Tibial nerve (tissue), 4 donors: ENCODE results near the gene SDK1. TPM values are rescaled to one million over a fixed set of nuclear protein-coding genes. Genes with fewer than 3 reads are reported as not detected.

ENCODE experiments used
- DNase-seq, 2 donors: peaks; one replicate each; pipeline ENCODE4 v3.0.0-alpha.2; 2019; ENCODE audit warnings: low spot score in 2 of 2
- H3K27ac ChIP-seq, 4 donors: fragments of 200-600 bp; sonication (generic) in 3 of 4; one replicate each; pipeline ENCODE4 v1.5.1; 2017 to 2019; ENCODE audit warnings: mild to moderate bottlenecking in 1 of 4
- H3K27me3 ChIP-seq, 2 donors: fragments of 200-600 bp; sonication (generic) in 1 of 2; one replicate each; pipeline versions ENCODE4 v1.5.1 to v1.6.0; 2017 to 2019
- H3K36me3 ChIP-seq, 3 donors: fragments of 200-600 bp; sonication (generic); one replicate each; pipeline ENCODE4 v1.5.1; 2018 to 2019
- H3K4me1 ChIP-seq, 4 donors: fragments of 200-600 bp; sonication (generic) in 3 of 4; one replicate each; pipeline ENCODE4 v1.5.1; 2017 to 2019
- H3K4me3 ChIP-seq, 4 donors: fragments of 200-600 bp; sonication (generic) in 3 of 4; one replicate each; pipeline ENCODE4 v1.5.1; 2017 to 2019; ENCODE audit warnings: mild to moderate bottlenecking in 1 of 4, moderate library complexity in 1 of 4
- H3K9me3 ChIP-seq, 4 donors: fragments of 200-600 bp; sonication (generic) in 3 of 4; one replicate each; pipeline ENCODE4 v1.5.1; 2017 to 2019
- EP300 ChIP-seq, 2 donors: sonication (generic); formaldehyde crosslinking; IDR thresholded peaks; one replicate each; pipeline ENCODE4 v1.6.1; 2017; ENCODE audit warnings: antibody characterized with exemption in 2 of 2, mild to moderate bottlenecking in 1 of 2
- POLR2A ChIP-seq, 2 donors: fragments of 450-650 bp; IDR thresholded peaks; one replicate each; pipeline ENCODE4 v1.6.1; 2017; ENCODE audit warnings: antibody characterized with exemption in 2 of 2, mild to moderate bottlenecking in 2 of 2, moderate library complexity in 2 of 2
- WGBS, 2 donors: methylation state at CpG; one replicate each; pipeline ENCODE4 v1.1.5; 2018; 5-methylcytosine and 5-hydroxymethylcytosine counted together
- total RNA-seq, 4 donors: library from RNA; depleted of rRNA; stranded (reverse); fragments of >200 nt; gene quantifications; one replicate each; pipeline ENCODE4 v1.1.0, GENCODE V29; 2016
- TF ChIP-seq, protein P1 (sequence below), 5 experiments: fragments of 200-600 bp in 3 of 5; fragments of 450-650 bp in 2 of 5; sonication (generic) in 3 of 5; IDR thresholded peaks; one replicate each; pipeline ENCODE4 v1.5.1; 2016 to 2019; ENCODE audit warnings: antibody characterized with exemption in 5 of 5, mild to moderate bottlenecking in 3 of 5, moderate library complexity in 2 of 5

Gene SDK1
- total RNA-seq, 4 donors from 2014 or later, result 8.2 to 16.2 (median 12.9) TPM

DNA sequence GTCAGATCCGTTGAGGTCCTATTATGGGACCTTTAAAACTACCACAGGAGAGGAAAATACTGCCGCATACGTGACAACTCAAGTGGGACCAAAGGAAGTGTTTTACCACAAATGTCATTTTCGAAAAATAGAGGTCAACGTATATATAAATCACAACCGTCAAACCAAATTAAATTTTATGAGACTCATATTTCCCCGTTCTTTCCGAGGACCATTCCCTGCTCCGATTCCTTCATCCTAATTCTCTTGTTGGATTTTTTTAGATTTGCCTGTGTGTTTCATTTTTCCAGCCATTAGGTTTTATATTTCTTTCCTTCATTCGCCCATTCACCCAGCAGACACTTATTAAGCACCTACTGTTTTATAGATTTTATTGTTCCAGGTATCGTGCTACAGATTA lies 797.1 kb downstream of the SDK1 start:
- DNase-seq, result no peak
- H3K36me3 ChIP-seq, result no peaks in the 10 kb centered on the region
- no peaks in the 10 kb centered on the region for H3K9me3 ChIP-seq
- H3K4me3 ChIP-seq, result no peak overlapping the region
- H3K27ac ChIP-seq, result no peak overlapping the region
- no peak for TF ChIP-seq POLR2A (IDR thresholded peaks at IDR 0.05)
- TF ChIP-seq, protein P1, sequence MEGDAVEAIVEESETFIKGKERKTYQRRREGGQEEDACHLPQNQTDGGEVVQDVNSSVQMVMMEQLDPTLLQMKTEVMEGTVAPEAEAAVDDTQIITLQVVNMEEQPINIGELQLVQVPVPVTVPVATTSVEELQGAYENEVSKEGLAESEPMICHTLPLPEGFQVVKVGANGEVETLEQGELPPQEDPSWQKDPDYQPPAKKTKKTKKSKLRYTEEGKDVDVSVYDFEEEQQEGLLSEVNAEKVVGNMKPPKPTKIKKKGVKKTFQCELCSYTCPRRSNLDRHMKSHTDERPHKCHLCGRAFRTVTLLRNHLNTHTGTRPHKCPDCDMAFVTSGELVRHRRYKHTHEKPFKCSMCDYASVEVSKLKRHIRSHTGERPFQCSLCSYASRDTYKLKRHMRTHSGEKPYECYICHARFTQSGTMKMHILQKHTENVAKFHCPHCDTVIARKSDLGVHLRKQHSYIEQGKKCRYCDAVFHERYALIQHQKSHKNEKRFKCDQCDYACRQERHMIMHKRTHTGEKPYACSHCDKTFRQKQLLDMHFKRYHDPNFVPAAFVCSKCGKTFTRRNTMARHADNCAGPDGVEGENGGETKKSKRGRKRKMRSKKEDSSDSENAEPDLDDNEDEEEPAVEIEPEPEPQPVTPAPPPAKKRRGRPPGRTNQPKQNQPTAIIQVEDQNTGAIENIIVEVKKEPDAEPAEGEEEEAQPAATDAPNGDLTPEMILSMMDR (IDR thresholded peaks at IDR 0.05), result no peak
- no peak for TF ChIP-seq EP300 (IDR thresholded peaks at IDR 0.05)
- H3K27me3 ChIP-seq, result no peaks in the 10 kb centered on the region
- no peaks in the 10 kb centered on the region for H3K4me1 ChIP-seq
- 81 to 84% methylated on average over 11 of the region's 11 CpGs for WGBS, 2 donors

DNA sequence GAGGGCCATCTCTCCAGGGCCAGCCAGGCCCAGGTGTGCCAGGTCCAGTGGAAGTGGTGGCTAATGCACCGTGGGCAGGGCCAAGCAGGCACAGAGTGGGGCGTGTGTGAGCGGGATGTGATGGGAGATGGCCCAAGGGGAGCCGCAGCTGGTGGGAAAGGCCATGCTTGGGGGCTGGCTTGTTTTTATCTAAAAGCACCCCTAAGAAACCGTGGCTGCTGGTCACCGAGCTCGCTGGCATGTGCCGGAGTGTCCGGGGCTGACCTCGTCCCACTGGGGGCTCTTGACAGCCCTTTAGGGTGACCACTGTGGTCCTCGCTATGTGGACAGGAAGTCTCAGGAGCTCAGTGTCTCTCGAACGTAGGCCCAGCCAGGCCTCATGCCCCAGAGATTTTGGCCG lies 798.6 kb downstream of the SDK1 start:
- H3K9me3 ChIP-seq, result peaks cover 0 to 7% (median 0%) of the 10 kb centered on the region in 4 donors

DNA sequence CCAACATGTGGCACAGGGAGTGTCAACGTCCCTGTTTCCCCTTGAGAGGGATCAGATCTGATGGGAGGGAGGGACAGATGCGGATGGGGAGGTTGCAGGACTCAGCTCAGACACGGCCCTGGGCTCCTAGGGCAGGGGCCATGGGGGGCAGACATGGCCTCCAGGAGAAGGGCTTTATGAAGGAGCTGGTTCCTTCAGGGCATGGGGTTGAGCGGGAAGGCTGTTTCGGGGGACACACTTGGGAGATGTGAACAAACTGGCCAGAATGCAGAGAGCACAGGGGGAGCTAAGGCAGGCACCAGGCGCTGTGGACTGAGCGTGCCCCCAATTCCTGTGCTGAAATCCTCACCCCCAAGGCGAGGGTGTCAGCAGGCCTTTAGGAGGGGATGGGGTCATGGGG lies 799.1 kb downstream of the SDK1 start:
- H3K36me3 ChIP-seq, result no peaks in the 10 kb centered on the region
- H3K27ac ChIP-seq, result no peak overlapping the region
- H3K27me3 ChIP-seq, result no peaks in the 10 kb centered on the region
- peaks cover 0 to 7% (median 0%) of the 10 kb centered on the region in 4 donors for H3K9me3 ChIP-seq
- TF ChIP-seq, protein P1 (IDR thresholded peaks at IDR 0.05), result no peak
- no peak for TF ChIP-seq POLR2A (IDR thresholded peaks at IDR 0.05)
- WGBS, 2 donors, result 87% methylated on average over 8 of the region's 8 CpGs
- H3K4me3 ChIP-seq, result no peak overlapping the region
- DNase-seq, result no peak
- no peaks in the 10 kb centered on the region for H3K4me1 ChIP-seq

More for the DNA sequence above, 798.6 kb downstream of the SDK1 start:
- H3K4me1 ChIP-seq, result no peaks in the 10 kb centered on the region
- no peaks in the 10 kb centered on the region for H3K36me3 ChIP-seq
- TF ChIP-seq EP300 (IDR thresholded peaks at IDR 0.05), result no peak
- no peak for TF ChIP-seq POLR2A (IDR thresholded peaks at IDR 0.05)
- TF ChIP-seq, protein P1 (IDR thresholded peaks at IDR 0.05), result no peak
- 81 to 89% methylated on average over 7 to 13 of the region's 14 CpGs for WGBS, 2 donors
- H3K27me3 ChIP-seq, result no peaks in the 10 kb centered on the region
- no peak for DNase-seq
- H3K4me3 ChIP-seq, result no peak overlapping the region
- H3K27ac ChIP-seq, result no peak overlapping the region

DNA sequence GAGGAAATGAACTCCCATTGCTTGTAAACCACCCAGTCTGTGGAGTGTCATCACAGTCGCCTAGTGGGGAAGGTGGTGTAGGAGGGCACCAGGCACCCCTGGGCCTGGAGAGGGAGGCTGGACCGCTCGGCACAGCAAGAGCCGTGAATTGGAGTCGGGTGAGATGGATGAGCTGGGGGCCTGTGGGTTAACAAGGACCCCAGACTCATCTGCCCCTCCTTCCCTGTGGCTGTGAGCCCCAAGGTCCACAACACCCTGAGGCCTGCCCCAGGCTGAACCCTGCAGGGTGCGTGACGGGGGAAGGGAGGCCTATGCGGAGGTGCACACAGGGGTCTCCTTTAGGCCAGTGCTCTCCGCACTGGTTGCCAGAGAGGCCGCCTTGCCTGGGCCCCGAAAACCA lies 799.6 kb downstream of the SDK1 start:
- Histone ChIP-seq H3K36me3 (no peaks in the 10 kb centered on the region), H3K4me1 (no peaks in the 10 kb centered on the region), H3K27ac (no peak overlapping the region), H3K4me3 (no peak overlapping the region), H3K9me3 (peaks cover 0 to 7% (median 0%) of the 10 kb centered on the region in 4 donors), H3K27me3 (no peaks in the 10 kb centered on the region)
- WGBS, 2 donors, result 93 to 94% methylated on average over 11 of the region's 11 CpGs
- no peak for DNase-seq
- TF ChIP-seq POLR2A (IDR thresholded peaks at IDR 0.05) (no peak), EP300 (IDR thresholded peaks at IDR 0.05) (no peak)
- TF ChIP-seq, protein P1 (IDR thresholded peaks at IDR 0.05), result no peak

DNA sequence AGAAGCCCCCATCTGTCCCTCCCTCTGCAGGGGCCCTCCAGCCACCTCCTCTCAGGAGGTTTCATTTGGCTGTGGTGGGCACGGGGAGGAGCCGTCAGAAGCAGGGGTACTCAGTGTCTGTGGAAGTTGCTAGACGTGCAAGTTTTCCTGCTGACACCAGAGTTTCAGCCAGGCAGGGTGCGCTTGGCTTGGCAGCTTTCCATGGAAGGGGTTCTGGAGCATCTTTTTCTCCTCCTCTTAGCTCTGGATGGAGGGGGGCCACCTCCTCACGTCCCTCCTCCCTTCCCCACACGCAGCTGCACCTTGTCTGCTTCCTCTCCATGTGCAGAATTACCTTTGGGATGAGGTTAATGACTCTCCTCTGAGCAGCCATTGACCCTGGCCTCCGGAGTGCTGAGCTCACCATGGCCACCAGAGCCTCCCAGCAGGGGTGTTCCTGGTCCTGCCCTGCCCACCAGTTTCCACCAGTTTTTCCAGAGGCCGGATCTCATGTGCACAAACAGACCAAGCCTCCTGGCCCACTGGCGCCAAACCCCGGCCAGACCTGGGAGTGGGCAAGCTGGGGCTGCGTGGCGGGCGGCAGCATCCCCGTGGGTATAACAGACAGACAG lies 801.3 kb downstream of the SDK1 start:
- Histone ChIP-seq H3K9me3 (peaks cover 0 to 7% (median 0%) of the 10 kb centered on the region in 4 donors), H3K4me3 (no peak overlapping the region), H3K4me1 (no peaks in the 10 kb centered on the region), H3K27ac (no peak overlapping the region), H3K27me3 (no peaks in the 10 kb centered on the region), H3K36me3 (no peaks in the 10 kb centered on the region)
- no peak for TF ChIP-seq EP300 (IDR thresholded peaks at IDR 0.05)
- WGBS, 2 donors, result 57 to 60% methylated on average over 14 of the region's 14 CpGs
- DNase-seq, result no peak
